Measurements from ENCODE around the gene CDH4.

Gene CDH4

DNA sequence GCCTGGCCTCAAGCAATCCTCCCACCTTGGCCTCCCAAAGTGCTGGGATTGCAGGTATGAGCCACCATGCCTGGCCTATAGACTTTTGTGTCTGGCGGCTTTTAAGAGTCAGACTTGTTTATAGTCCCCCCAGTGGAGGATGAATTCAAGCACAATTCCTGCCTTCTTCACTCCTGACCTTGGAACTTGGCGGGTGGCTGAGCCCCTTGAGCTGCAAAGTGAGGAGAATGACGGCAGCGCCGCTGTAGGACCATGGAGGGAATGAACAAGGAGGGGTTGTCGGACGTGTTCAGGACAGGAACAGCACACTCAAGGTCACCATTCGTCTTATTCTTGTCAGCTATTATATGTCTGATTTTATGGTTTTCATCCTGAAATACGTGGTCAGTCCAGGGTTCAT is 265.4 kb downstream of the CDH4 start:
- no peaks in the 10 kb centered on the region for H3K9me3 ChIP-seq (ENCODE audit: insufficient read depth, low read length, severe bottlenecking)
- no peaks in the 10 kb centered on the region for H3K36me3 ChIP-seq (ENCODE audit: insufficient read depth, low read length)
- no peak overlapping the region for H3K4me3 ChIP-seq (ENCODE audit: low read depth in 1 of 2, low read length in 2 of 2)
- H3K9ac ChIP-seq (ENCODE audit: low read depth, low read length), result no peak overlapping the region
- H3K4me1 ChIP-seq (ENCODE audit: insufficient read depth, low read length), result no peaks in the 10 kb centered on the region
- TF ChIP-seq EZH2 (IDR thresholded peaks at IDR 0.05; ENCODE audit: borderline replicate concordance, low read depth, low read length, severe bottlenecking), result no peak
- TF ChIP-seq, protein P1, sequence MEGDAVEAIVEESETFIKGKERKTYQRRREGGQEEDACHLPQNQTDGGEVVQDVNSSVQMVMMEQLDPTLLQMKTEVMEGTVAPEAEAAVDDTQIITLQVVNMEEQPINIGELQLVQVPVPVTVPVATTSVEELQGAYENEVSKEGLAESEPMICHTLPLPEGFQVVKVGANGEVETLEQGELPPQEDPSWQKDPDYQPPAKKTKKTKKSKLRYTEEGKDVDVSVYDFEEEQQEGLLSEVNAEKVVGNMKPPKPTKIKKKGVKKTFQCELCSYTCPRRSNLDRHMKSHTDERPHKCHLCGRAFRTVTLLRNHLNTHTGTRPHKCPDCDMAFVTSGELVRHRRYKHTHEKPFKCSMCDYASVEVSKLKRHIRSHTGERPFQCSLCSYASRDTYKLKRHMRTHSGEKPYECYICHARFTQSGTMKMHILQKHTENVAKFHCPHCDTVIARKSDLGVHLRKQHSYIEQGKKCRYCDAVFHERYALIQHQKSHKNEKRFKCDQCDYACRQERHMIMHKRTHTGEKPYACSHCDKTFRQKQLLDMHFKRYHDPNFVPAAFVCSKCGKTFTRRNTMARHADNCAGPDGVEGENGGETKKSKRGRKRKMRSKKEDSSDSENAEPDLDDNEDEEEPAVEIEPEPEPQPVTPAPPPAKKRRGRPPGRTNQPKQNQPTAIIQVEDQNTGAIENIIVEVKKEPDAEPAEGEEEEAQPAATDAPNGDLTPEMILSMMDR (IDR thresholded peaks at IDR 0.05; ENCODE audit: borderline replicate concordance, extremely low read depth, low read length, poor library complexity, severe bottlenecking), result no peak
- H3K79me2 ChIP-seq (ENCODE audit: insufficient read depth, low read length), result no peaks in the 10 kb centered on the region
- no peak for ATAC-seq (ENCODE audit: insufficient read depth, low read depth)
- H2AFZ ChIP-seq (ENCODE audit: low read depth, low read length), result no peak overlapping the region
- H3K27ac ChIP-seq (ENCODE audit: low read length), result no peak overlapping the region
- peaks cover 5% of the 10 kb centered on the region; the same call in 1 of the 2 replicates for H4K20me1 ChIP-seq (ENCODE audit: insufficient read depth, low read length)
- no peaks in the 10 kb centered on the region for H3K27me3 ChIP-seq (ENCODE audit: insufficient read depth, low read length, poor library complexity)
- DNase-seq, result no peak
- no peak overlapping the region for H3K4me2 ChIP-seq (ENCODE audit: insufficient read depth, low read length)

DNA sequence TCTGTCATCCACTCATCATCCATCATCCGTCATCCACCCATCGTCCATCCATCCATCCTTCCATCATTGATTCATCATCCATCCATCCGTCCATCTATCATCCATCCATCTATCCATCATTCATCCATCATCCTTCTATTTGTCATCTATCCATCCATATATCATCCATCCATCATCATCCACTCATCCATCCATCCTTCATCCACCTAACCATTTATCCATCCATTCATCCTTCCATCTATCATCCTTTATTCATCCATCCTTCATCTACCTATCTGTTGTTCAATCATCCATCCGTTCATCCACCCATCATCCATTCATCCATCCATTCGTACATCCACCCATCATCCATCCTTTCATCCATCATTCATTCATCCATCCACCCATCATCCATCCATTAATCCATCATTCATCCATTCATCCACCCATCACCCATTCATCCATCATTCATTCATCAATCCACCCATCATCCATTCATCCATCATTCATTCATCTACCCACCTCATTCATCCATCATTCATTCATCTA is 266.4 kb downstream of the CDH4 start:
- DNase-seq (no peak), ATAC-seq (ENCODE audit: insufficient read depth, low read depth) (no peak)
- H3K9ac ChIP-seq (ENCODE audit: low read depth, low read length), result no peak overlapping the region
- H3K27ac ChIP-seq (ENCODE audit: low read length), result no peak overlapping the region
- H3K27me3 ChIP-seq (ENCODE audit: insufficient read depth, low read length, poor library complexity), result no peaks in the 10 kb centered on the region
- H2AFZ ChIP-seq (ENCODE audit: low read depth, low read length), result no peak overlapping the region
- H3K36me3 ChIP-seq (ENCODE audit: insufficient read depth, low read length), result no peaks in the 10 kb centered on the region
- H3K4me3 ChIP-seq (ENCODE audit: low read depth in 1 of 2, low read length in 2 of 2), result no peak overlapping the region
- peaks cover 9% of the 10 kb centered on the region for H4K20me1 ChIP-seq (ENCODE audit: insufficient read depth, low read length)
- no peak overlapping the region for H3K4me2 ChIP-seq (ENCODE audit: insufficient read depth, low read length)
- no peaks in the 10 kb centered on the region for H3K9me3 ChIP-seq (ENCODE audit: insufficient read depth, low read length, severe bottlenecking)
- TF ChIP-seq, protein P1 (IDR thresholded peaks at IDR 0.05; ENCODE audit: borderline replicate concordance, extremely low read depth, low read length, poor library complexity, severe bottlenecking), result no peak
- no peak for TF ChIP-seq EZH2 (IDR thresholded peaks at IDR 0.05; ENCODE audit: borderline replicate concordance, low read depth, low read length, severe bottlenecking)
- H3K79me2 ChIP-seq (ENCODE audit: insufficient read depth, low read length), result no peaks in the 10 kb centered on the region
- no peaks in the 10 kb centered on the region for H3K4me1 ChIP-seq (ENCODE audit: insufficient read depth, low read length)

DNA sequence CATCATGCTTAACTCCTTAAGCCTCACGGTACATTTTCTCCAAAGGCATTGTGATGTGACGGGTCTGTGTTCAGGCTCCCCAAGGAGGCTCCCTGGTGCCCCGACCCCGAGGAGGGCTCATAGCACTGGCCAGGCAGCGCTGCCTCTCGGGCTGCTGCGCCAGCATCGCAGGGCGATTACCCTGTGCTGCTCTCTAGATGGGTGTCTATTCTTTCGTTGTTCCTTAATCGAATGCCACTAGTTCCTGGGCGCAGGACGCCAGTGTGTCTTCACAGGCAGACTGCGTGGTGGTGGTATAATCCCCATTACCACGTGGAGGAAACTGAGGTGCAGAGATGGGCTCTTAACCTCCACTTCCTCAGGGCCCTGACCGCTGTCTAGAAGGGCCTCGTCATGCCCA is 267.4 kb downstream of the CDH4 start:
- Histone ChIP-seq H3K4me2 (ENCODE audit: insufficient read depth, low read length) (no peak overlapping the region), H3K4me3 (ENCODE audit: low read depth in 1 of 2, low read length in 2 of 2) (no peak overlapping the region), H3K79me2 (ENCODE audit: insufficient read depth, low read length) (no peaks in the 10 kb centered on the region), H3K4me1 (ENCODE audit: insufficient read depth, low read length) (no peaks in the 10 kb centered on the region), H3K9ac (ENCODE audit: low read depth, low read length) (no peak overlapping the region), H3K36me3 (ENCODE audit: insufficient read depth, low read length) (no peaks in the 10 kb centered on the region), H4K20me1 (ENCODE audit: insufficient read depth, low read length) (peaks cover 9% of the 10 kb centered on the region), H2AFZ (ENCODE audit: low read depth, low read length) (no peak overlapping the region), H3K27ac (ENCODE audit: low read length) (no peak overlapping the region), H3K9me3 (ENCODE audit: insufficient read depth, low read length, severe bottlenecking) (no peaks in the 10 kb centered on the region), H3K27me3 (ENCODE audit: insufficient read depth, low read length, poor library complexity) (peaks cover 5% of the 10 kb centered on the region)
- ATAC-seq (ENCODE audit: insufficient read depth, low read depth) (no peak), DNase-seq (no peak)
- TF ChIP-seq, protein P1 (IDR thresholded peaks at IDR 0.05; ENCODE audit: borderline replicate concordance, extremely low read depth, low read length, poor library complexity, severe bottlenecking), result no peak
- TF ChIP-seq EZH2 (IDR thresholded peaks at IDR 0.05; ENCODE audit: borderline replicate concordance, low read depth, low read length, severe bottlenecking), result no peak
